GM12878 (cell line): Measurements from ENCODE around the gene AGBL4.

Experiments
- HDAC6 ChIP-seq: fragments of 200-600 bp; sonication (generic); IDR thresholded peaks from one replicate; pipeline ENCODE4 v1.8.0; 2017; ENCODE audit warnings: antibody characterized with exemption; ENCODE audit not compliant: unreplicated experiment
- POLR2AphosphoS5 ChIP-seq: IDR thresholded peaks from 2 replicates; pipeline ENCODE4 v1.6.1; 2011; ENCODE audit warnings: mild to moderate bottlenecking, low read length, inconsistent platforms
- REST ChIP-seq: IDR thresholded peaks from 2 replicates; pipeline ENCODE4 v1.6.1; 2012; ENCODE audit warnings: mild to moderate bottlenecking, low read depth, low read length
- TCF12 ChIP-seq: IDR thresholded peaks from 2 replicates; pipeline ENCODE4 v1.6.1; 2011; ENCODE audit warnings: low read depth, mild to moderate bottlenecking, low read length
- TF ChIP-seq, protein P1 (sequence below), 3 experiments: IDR thresholded peaks in 2 of 3; conservative IDR thresholded peaks in 1 of 3; 2 replicates each; pipeline ENCODE4 v1.5.1; 2011; ENCODE audit warnings: low read depth in 3 of 3, low read length in 3 of 3, mild to moderate bottlenecking in 3 of 3, control low read depth in 2 of 3, moderate library complexity in 2 of 3, inconsistent platforms in 1 of 3, mixed read lengths in 1 of 3; ENCODE audit not compliant: control insufficient read depth in 2 of 3, insufficient read depth in 1 of 3; ENCODE audit errors: extremely low read depth in 1 of 3

DNA sequence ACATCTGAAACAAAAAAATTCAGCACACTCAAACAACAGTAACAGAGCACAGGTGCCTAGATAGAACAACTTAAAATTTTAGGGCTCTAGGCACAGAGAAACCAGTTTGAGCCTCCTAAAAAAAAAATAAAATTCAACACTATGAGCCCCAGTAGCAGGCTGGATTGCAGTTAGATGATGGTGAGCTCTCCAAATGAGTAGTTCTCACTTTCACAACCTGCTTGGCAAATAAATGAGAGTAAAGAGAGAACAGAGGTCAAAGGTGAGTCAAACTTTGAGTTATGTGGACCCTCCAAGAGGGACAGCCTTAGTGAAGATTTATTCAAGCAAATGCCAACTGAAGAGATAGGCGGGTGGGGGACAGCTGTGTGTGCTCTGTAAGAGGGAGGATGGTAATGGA, 1250.6 kb downstream of the AGBL4 start:
- TF ChIP-seq, protein P1, sequence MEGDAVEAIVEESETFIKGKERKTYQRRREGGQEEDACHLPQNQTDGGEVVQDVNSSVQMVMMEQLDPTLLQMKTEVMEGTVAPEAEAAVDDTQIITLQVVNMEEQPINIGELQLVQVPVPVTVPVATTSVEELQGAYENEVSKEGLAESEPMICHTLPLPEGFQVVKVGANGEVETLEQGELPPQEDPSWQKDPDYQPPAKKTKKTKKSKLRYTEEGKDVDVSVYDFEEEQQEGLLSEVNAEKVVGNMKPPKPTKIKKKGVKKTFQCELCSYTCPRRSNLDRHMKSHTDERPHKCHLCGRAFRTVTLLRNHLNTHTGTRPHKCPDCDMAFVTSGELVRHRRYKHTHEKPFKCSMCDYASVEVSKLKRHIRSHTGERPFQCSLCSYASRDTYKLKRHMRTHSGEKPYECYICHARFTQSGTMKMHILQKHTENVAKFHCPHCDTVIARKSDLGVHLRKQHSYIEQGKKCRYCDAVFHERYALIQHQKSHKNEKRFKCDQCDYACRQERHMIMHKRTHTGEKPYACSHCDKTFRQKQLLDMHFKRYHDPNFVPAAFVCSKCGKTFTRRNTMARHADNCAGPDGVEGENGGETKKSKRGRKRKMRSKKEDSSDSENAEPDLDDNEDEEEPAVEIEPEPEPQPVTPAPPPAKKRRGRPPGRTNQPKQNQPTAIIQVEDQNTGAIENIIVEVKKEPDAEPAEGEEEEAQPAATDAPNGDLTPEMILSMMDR (IDR thresholded peaks at IDR 0.05 in 2 of 3, conservative IDR thresholded peaks at IDR 0.05 in 1 of 3; ENCODE audit: control insufficient read depth in 2 of 3, extremely low read depth in 1 of 3, insufficient read depth in 1 of 3, low read depth in 3 of 3, low read length in 3 of 3) = no peak
- TF ChIP-seq REST (no peak), HDAC6 (no peak), POLR2AphosphoS5 (no peak), TCF12 (no peak)
